ENCODE data around the gene ANXA5.

The ANXA5 gene

DNA sequence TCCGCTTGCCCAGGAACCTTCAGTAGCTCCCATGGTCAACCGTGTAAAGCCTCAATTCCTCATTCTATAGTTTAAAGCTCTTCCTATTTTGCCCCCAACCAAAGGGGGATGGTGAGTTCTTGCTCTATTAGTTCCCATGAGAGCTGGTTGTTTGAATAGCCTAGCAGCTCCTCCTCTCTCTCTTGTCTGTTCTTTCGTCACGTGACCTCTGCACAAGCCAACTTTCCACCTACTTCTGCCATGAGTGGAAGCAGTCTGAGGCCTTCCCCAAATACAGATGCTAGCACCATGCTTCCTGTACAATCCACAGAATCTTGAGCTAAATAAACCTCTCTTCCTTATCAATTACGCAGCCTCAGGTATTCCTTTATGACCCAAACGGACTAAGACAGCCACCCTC lies 42.8 kb downstream of the ANXA5 start:
- no peaks in the 10 kb centered on the region for H3K27me3 ChIP-seq (ENCODE audit: control insufficient read depth in 2 of 2, insufficient read depth in 2 of 2, low read length in 2 of 2)

DNA sequence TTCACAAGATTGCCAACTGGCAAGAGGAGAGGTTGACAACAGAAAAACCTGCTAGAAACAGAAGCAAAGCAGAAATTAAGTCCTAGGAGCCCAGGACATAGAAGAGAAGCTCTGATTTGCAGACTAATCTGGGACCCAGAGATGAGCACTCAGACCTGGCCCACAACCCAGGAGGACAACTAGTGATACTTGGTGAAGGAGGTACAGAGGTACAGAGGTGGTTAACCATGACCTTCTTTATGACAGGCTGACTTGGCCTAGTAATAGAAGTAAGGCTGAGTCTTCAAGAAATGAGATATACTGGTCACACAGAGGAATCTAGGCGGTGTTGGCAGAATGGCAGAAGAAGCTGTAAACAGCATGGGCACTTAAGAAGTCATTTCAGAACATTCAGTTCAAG lies 43.6 kb downstream of the ANXA5 start:
- no peak overlapping the region for H3K4me3 ChIP-seq (ENCODE audit: low read length in 2 of 2)
- H3K9ac ChIP-seq (ENCODE audit: low read depth in 1 of 2, low read length in 2 of 2), result no peak overlapping the region
- no peaks in the 10 kb centered on the region for H3K9me3 ChIP-seq (ENCODE audit: control insufficient read depth in 2 of 2, low read length in 2 of 2)
- H3K36me3 ChIP-seq (ENCODE audit: control insufficient read depth in 2 of 2, insufficient read depth in 2 of 2, low read length in 2 of 2), result no peaks in the 10 kb centered on the region
- no peaks in the 10 kb centered on the region for H3K27me3 ChIP-seq (ENCODE audit: control insufficient read depth in 2 of 2, insufficient read depth in 2 of 2, low read length in 2 of 2)
- no peaks in the 10 kb centered on the region for H3K4me1 ChIP-seq (ENCODE audit: control insufficient read depth in 2 of 2, insufficient read depth in 2 of 2, low read length in 2 of 2)
- H3K27ac ChIP-seq (ENCODE audit: low read depth in 2 of 2, low read length in 2 of 2), result no peak overlapping the region

More for the DNA sequence above, 42.8 kb downstream of the ANXA5 start:
- H3K27ac ChIP-seq (ENCODE audit: low read depth in 2 of 2, low read length in 2 of 2), result no peak overlapping the region
- H3K36me3 ChIP-seq (ENCODE audit: control insufficient read depth in 2 of 2, insufficient read depth in 2 of 2, low read length in 2 of 2), result no peaks in the 10 kb centered on the region
- H3K9me3 ChIP-seq (ENCODE audit: control insufficient read depth in 2 of 2, low read length in 2 of 2), result no peaks in the 10 kb centered on the region
- H3K4me3 ChIP-seq (ENCODE audit: low read length in 2 of 2), result no peak overlapping the region
- H3K9ac ChIP-seq (ENCODE audit: low read depth in 1 of 2, low read length in 2 of 2), result no peak overlapping the region
- H3K4me1 ChIP-seq (ENCODE audit: control insufficient read depth in 2 of 2, insufficient read depth in 2 of 2, low read length in 2 of 2), result no peaks in the 10 kb centered on the region

DNA sequence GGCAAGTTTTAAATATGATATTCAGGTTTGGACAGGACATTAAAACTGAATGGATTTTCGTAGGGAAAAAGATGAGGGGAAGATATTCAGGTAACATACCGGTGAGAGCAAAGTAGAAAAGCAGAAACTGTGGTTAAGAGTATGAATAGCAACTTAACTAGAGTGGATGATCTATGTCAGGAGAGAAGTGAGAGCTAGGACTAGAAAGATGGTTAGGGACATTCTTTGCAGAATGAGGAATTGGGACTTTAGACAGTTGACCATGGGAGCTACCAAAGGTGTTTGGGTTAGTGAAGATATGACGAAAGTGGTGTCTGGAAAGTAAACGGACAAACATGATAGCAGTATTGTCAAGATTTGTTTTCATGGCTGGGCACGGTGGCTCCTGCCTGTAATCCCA lies 45.2 kb downstream of the ANXA5 start:
- Histone ChIP-seq H3K9me3 (ENCODE audit: control insufficient read depth in 2 of 2, low read length in 2 of 2) (no peaks in the 10 kb centered on the region), H3K27me3 (ENCODE audit: control insufficient read depth in 2 of 2, insufficient read depth in 2 of 2, low read length in 2 of 2) (no peaks in the 10 kb centered on the region), H3K36me3 (ENCODE audit: control insufficient read depth in 2 of 2, insufficient read depth in 2 of 2, low read length in 2 of 2) (no peaks in the 10 kb centered on the region), H3K4me3 (ENCODE audit: low read length in 2 of 2) (no peak overlapping the region), H3K9ac (ENCODE audit: low read depth in 1 of 2, low read length in 2 of 2) (no peak overlapping the region), H3K4me1 (ENCODE audit: control insufficient read depth in 2 of 2, insufficient read depth in 2 of 2, low read length in 2 of 2) (no peaks in the 10 kb centered on the region), H3K27ac (ENCODE audit: low read depth in 2 of 2, low read length in 2 of 2) (no peak overlapping the region)

DNA sequence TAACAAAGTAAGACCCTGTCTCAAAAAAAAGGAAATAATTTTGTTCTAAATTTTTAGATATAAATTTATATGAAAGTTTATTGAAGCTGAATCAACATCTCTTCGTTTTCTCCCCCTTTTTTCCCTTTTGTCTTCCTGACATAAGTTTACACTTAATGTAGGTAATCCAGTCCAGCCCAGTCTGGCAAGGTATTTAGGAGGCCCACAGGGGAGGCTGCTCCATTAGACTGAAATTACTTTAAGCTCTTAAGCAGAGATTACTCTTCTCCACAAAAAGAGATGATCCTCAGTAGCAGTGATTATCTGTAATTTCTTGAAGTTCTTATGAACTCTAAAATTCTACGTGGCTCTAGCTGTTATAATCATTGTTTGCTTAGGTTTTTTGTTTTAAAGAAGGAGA lies 46.0 kb downstream of the ANXA5 start:
- H3K27ac ChIP-seq (ENCODE audit: low read depth in 2 of 2, low read length in 2 of 2), result no peak overlapping the region
- H3K27me3 ChIP-seq (ENCODE audit: control insufficient read depth in 2 of 2, insufficient read depth in 2 of 2, low read length in 2 of 2), result no peaks in the 10 kb centered on the region
- H3K9me3 ChIP-seq (ENCODE audit: control insufficient read depth in 2 of 2, low read length in 2 of 2), result no peaks in the 10 kb centered on the region
- H3K36me3 ChIP-seq (ENCODE audit: control insufficient read depth in 2 of 2, insufficient read depth in 2 of 2, low read length in 2 of 2), result no peaks in the 10 kb centered on the region
- H3K4me1 ChIP-seq (ENCODE audit: control insufficient read depth in 2 of 2, insufficient read depth in 2 of 2, low read length in 2 of 2), result no peaks in the 10 kb centered on the region
- H3K9ac ChIP-seq (ENCODE audit: low read depth in 1 of 2, low read length in 2 of 2), result no peak overlapping the region
- no peak overlapping the region for H3K4me3 ChIP-seq (ENCODE audit: low read length in 2 of 2)

DNA sequence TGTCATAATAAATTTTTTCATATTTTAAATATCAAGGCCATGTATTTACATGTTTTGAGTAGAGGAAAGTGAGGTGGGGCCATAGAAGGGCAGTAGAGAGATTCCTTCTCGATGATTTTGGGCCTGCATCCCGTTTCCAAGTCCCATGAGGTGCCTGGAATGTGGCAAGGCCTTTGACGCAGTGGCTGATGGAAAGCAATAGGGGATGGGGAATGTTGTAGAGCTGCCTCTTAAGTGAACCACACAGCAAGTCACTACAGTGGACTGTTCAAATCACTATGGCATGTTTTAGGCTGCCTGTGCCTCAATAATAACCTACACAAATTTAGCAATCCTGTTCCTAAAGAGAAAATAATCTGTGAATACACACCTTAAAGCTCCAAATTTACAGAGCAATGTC lies 48.3 kb downstream of the ANXA5 start:
- H3K9ac ChIP-seq (ENCODE audit: low read depth in 1 of 2, low read length in 2 of 2), result no peak overlapping the region

DNA sequence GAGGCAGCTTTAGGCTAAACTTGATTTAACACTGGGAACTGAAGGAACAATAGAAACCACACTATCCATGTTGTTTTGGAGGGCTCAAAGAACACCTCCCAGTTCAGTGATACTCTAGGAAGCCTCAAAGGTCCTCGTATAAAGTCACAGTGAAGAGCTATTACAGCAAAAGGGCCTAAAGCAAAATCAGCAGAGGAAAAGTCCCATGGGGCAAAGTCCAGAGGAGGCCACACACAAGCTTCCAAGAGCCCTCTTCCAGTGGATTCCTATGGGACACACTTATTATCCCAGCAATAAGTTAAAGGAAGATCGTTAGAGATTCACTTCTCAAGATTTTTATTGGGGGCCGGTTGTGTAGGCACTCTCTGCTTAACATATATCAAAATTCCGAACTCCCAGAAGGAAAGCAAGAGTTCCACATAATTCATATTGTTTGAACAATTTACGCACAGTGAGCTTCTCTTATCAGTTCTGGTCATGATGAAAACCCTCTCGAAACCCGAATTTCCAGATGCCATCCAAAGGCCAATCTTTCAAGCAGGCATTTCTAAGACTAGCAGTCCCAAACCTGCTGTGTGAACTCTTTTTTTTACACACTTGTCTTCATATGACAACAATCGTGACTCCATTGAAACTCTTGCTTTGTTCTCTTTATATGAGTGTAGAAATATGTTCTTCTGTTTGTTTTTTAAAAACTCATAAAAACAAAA lies 53.7 kb downstream of the ANXA5 start:
- Histone ChIP-seq H3K27ac (ENCODE audit: low read depth in 2 of 2, low read length in 2 of 2) (no peak overlapping the region), H3K4me1 (ENCODE audit: control insufficient read depth in 2 of 2, insufficient read depth in 2 of 2, low read length in 2 of 2) (no peaks in the 10 kb centered on the region), H3K9me3 (ENCODE audit: control insufficient read depth in 2 of 2, low read length in 2 of 2) (no peaks in the 10 kb centered on the region), H3K4me3 (ENCODE audit: low read length in 2 of 2) (no peak overlapping the region), H3K36me3 (ENCODE audit: control insufficient read depth in 2 of 2, insufficient read depth in 2 of 2, low read length in 2 of 2) (no peaks in the 10 kb centered on the region), H3K9ac (ENCODE audit: low read depth in 1 of 2, low read length in 2 of 2) (no peak overlapping the region), H3K27me3 (ENCODE audit: control insufficient read depth in 2 of 2, insufficient read depth in 2 of 2, low read length in 2 of 2) (no peaks in the 10 kb centered on the region)

More for the DNA sequence above, 48.3 kb downstream of the ANXA5 start:
- H3K4me3 ChIP-seq (ENCODE audit: low read length in 2 of 2), result no peak overlapping the region
- H3K27me3 ChIP-seq (ENCODE audit: control insufficient read depth in 2 of 2, insufficient read depth in 2 of 2, low read length in 2 of 2), result no peaks in the 10 kb centered on the region
- H3K4me1 ChIP-seq (ENCODE audit: control insufficient read depth in 2 of 2, insufficient read depth in 2 of 2, low read length in 2 of 2), result no peaks in the 10 kb centered on the region
- H3K27ac ChIP-seq (ENCODE audit: low read depth in 2 of 2, low read length in 2 of 2), result no peak overlapping the region
- no peaks in the 10 kb centered on the region for H3K9me3 ChIP-seq (ENCODE audit: control insufficient read depth in 2 of 2, low read length in 2 of 2)
- no peaks in the 10 kb centered on the region for H3K36me3 ChIP-seq (ENCODE audit: control insufficient read depth in 2 of 2, insufficient read depth in 2 of 2, low read length in 2 of 2)

DNA sequence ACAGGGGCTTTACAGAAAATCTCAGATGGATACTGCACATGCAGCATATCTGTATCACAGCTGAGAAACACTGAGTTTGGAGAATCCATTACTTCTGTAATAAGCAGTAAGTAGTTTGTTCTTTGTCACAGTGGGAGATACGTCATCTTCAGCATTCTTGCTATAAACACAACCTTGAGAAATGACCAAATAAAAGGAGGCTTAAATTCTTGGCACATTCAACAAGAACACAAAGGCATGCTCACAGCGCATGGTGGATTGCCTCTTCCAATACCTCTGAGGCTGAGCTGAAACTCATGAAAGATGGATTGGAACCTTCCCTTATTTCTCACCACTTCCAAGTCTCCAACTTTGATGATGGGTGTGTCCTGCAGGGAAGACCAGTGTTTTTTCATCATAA lies 54.5 kb downstream of the ANXA5 start:
- Histone ChIP-seq H3K9ac (ENCODE audit: low read depth in 1 of 2, low read length in 2 of 2) (no peak overlapping the region), H3K4me3 (ENCODE audit: low read length in 2 of 2) (no peak overlapping the region), H3K27ac (ENCODE audit: low read depth in 2 of 2, low read length in 2 of 2) (no peak overlapping the region), H3K27me3 (ENCODE audit: control insufficient read depth in 2 of 2, insufficient read depth in 2 of 2, low read length in 2 of 2) (no peaks in the 10 kb centered on the region), H3K4me1 (ENCODE audit: control insufficient read depth in 2 of 2, insufficient read depth in 2 of 2, low read length in 2 of 2) (no peaks in the 10 kb centered on the region), H3K36me3 (ENCODE audit: control insufficient read depth in 2 of 2, insufficient read depth in 2 of 2, low read length in 2 of 2) (no peaks in the 10 kb centered on the region), H3K9me3 (ENCODE audit: control insufficient read depth in 2 of 2, low read length in 2 of 2) (no peaks in the 10 kb centered on the region)

DNA sequence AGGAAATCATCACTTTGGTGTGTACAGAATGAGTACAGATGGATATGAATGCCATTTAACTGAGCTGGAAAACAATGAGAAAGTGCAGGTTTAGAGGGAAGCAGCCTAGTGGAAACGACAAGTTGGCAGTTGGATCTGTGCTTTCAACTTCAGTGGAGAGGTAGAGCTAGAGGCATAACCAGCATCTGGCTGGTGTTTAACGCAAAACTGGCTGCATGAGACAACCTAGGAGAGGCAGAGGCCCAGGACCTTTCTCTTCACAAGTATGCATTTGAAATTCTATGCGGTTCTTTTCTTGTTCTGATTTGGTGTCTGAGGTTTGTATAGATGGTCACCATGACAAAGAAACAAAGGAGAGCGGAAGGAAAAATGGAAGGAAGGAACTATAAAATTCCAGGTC lies 63.1 kb downstream of the ANXA5 start:
- Histone ChIP-seq H3K4me3 (ENCODE audit: low read length in 2 of 2) (no peak overlapping the region), H3K27ac (ENCODE audit: low read depth in 2 of 2, low read length in 2 of 2) (no peak overlapping the region), H3K27me3 (ENCODE audit: control insufficient read depth in 2 of 2, insufficient read depth in 2 of 2, low read length in 2 of 2) (no peaks in the 10 kb centered on the region), H3K36me3 (ENCODE audit: control insufficient read depth in 2 of 2, insufficient read depth in 2 of 2, low read length in 2 of 2) (no peaks in the 10 kb centered on the region), H3K9ac (ENCODE audit: low read depth in 1 of 2, low read length in 2 of 2) (no peak overlapping the region), H3K4me1 (ENCODE audit: control insufficient read depth in 2 of 2, insufficient read depth in 2 of 2, low read length in 2 of 2) (no peaks in the 10 kb centered on the region), H3K9me3 (ENCODE audit: control insufficient read depth in 2 of 2, low read length in 2 of 2) (no peaks in the 10 kb centered on the region)

DNA sequence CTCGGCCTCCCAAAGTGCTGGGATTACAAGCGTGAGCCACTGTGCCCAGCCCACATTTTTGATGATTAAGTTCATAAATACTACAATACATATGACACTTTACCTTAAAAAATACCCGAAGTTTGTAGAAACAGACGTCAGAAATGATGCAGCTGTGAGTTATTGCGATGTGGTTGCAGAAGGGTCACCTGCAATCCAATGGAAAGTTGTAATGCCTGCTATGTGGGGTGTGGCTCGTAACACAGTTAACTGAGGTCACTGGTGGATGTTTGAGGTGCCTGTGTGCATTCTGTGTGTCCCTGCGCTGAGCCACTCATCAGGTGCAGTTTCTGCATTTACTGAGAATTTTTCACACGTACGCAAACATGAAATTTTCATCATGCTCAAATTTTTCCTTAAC lies 64.1 kb downstream of the ANXA5 start:
- Histone ChIP-seq H3K4me3 (ENCODE audit: low read length in 2 of 2) (no peak overlapping the region), H3K9ac (ENCODE audit: low read depth in 1 of 2, low read length in 2 of 2) (no peak overlapping the region), H3K27ac (ENCODE audit: low read depth in 2 of 2, low read length in 2 of 2) (no peak overlapping the region), H3K9me3 (ENCODE audit: control insufficient read depth in 2 of 2, low read length in 2 of 2) (no peaks in the 10 kb centered on the region), H3K36me3 (ENCODE audit: control insufficient read depth in 2 of 2, insufficient read depth in 2 of 2, low read length in 2 of 2) (no peaks in the 10 kb centered on the region), H3K27me3 (ENCODE audit: control insufficient read depth in 2 of 2, insufficient read depth in 2 of 2, low read length in 2 of 2) (no peaks in the 10 kb centered on the region), H3K4me1 (ENCODE audit: control insufficient read depth in 2 of 2, insufficient read depth in 2 of 2, low read length in 2 of 2) (no peaks in the 10 kb centered on the region)
